NCI-H1105 (cell line): Measurements from ENCODE around the gene BCL6.
"Not testable (repeated sequence)": the region's sequence is repeated elsewhere in the genome, so short reads cannot be mapped to it uniquely, and the experiment has no call there.

ENCODE experiments used
- DNase-seq: peaks from one replicate; lab custom pipeline; 2025; lab: John Stamatoyannopoulos, UW

The BCL6 gene

GRCh38 chr3:187714404-187714979 is 30.8 kb downstream of the BCL6 start:
- DNase-seq, result peak; percentile 80

- no peak for DNase-seq
Measured at GRCh38 chr3:187713504-187713903, 31.8 kb downstream of the BCL6 start.

- DNase-seq, result no peak
Measured at GRCh38 chr3:187709155-187709554, 36.1 kb downstream of the BCL6 start.

- DNase-seq, result no peak
Measured at GRCh38 chr3:187708696-187709095, 36.6 kb downstream of the BCL6 start.

GRCh38 chr3:187706971-187707370 is 38.3 kb downstream of the BCL6 start:
- peak; percentile 15 for DNase-seq

GRCh38 chr3:187705164-187705563 is 40.1 kb downstream of the BCL6 start:
- DNase-seq, result no peak

GRCh38 chr3:187702507-187703033 is 42.7 kb downstream of the BCL6 start, which contains the start of gene RTP2:
Gene RTP2 (minus strand): TSS chr3:187702557. CDS start chr3:187702128, 429 bp downstream.
- DNase-seq, result no peak

GRCh38 chr3:187700249-187700648 is 45.0 kb downstream of the BCL6 start:
- DNase-seq, result no peak

GRCh38 chr3:187698499-187699399 is 46.5 kb downstream of the BCL6 start:
- DNase-seq, result peak; percentile 16

- DNase-seq, result no peak
Measured at GRCh38 chr3:187696021-187696420, 49.2 kb downstream of the BCL6 start.

- DNase-seq, result no peak
Measured at GRCh38 chr3:187695449-187695848, 49.8 kb downstream of the BCL6 start.

GRCh38 chr3:187694801-187695200 is 50.5 kb downstream of the BCL6 start:
- DNase-seq, result no peak

GRCh38 chr3:187693431-187693830 is 51.8 kb downstream of the BCL6 start:
- no peak for DNase-seq

GRCh38 chr3:187689984-187690383 is 55.3 kb downstream of the BCL6 start:
- DNase-seq, result no peak

- DNase-seq, result no peak
Measured at GRCh38 chr3:187686621-187687273, 58.5 kb downstream of the BCL6 start.

- DNase-seq, result no peak
Measured at GRCh38 chr3:187685948-187686347, 59.3 kb downstream of the BCL6 start.

GRCh38 chr3:187684880-187685279 is 60.4 kb downstream of the BCL6 start:
- DNase-seq, result no peak

GRCh38 chr3:187684444-187684843 is 60.8 kb downstream of the BCL6 start:
- no peak for DNase-seq

GRCh38 chr3:187681756-187682155 is 63.5 kb downstream of the BCL6 start:
- DNase-seq, result not testable (repeated sequence)

GRCh38 chr3:187679638-187680396 is 65.5 kb downstream of the BCL6 start:
- peak; percentile 73 for DNase-seq

- peak; percentile 75 for DNase-seq
Measured at GRCh38 chr3:187678726-187679268, 66.5 kb downstream of the BCL6 start.
